ENCODE data around the gene RIMBP2. TPM values are rescaled to one million over a fixed set of nuclear protein-coding genes. Genes with fewer than 3 reads are reported as not detected.

Gene RIMBP2
- total and polyA plus RNA-seq, 9 of the 15 experiments (the other 6 are each of a cell fraction or from before 2014, with no cell fraction given): not detected

DNA sequence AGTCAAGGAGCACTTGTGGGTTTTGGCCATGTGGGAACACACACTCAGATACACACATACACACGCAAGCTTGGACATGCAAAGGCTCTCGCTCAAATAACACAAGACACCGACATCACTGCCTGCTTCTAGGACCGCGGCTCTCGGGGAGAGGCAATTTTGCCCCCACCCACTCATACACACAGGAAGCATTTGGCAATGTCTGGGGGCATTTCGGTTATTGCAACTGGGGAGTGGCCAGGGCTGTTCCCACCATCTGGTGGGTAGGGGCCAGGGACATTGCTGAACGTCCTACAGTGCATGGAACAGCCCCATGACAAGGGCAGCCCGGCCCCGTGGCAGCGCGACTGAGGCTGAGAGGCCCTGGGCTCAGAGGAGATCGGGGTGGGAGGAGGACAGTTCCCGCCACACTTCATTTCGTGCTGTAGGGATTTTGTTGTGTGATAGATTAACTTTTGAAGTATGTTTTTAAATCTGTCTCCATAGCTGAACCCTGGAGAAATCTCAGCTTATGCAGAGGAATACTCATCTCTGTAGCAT lies 35.6 kb downstream of the RIMBP2 start (continued):
- TF ChIP-seq, protein P1, sequence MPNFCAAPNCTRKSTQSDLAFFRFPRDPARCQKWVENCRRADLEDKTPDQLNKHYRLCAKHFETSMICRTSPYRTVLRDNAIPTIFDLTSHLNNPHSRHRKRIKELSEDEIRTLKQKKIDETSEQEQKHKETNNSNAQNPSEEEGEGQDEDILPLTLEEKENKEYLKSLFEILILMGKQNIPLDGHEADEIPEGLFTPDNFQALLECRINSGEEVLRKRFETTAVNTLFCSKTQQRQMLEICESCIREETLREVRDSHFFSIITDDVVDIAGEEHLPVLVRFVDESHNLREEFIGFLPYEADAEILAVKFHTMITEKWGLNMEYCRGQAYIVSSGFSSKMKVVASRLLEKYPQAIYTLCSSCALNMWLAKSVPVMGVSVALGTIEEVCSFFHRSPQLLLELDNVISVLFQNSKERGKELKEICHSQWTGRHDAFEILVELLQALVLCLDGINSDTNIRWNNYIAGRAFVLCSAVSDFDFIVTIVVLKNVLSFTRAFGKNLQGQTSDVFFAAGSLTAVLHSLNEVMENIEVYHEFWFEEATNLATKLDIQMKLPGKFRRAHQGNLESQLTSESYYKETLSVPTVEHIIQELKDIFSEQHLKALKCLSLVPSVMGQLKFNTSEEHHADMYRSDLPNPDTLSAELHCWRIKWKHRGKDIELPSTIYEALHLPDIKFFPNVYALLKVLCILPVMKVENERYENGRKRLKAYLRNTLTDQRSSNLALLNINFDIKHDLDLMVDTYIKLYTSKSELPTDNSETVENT (CRISPR knock-in tag; IDR thresholded peaks at IDR 0.05): no peak
- TF ChIP-seq, protein P2, sequence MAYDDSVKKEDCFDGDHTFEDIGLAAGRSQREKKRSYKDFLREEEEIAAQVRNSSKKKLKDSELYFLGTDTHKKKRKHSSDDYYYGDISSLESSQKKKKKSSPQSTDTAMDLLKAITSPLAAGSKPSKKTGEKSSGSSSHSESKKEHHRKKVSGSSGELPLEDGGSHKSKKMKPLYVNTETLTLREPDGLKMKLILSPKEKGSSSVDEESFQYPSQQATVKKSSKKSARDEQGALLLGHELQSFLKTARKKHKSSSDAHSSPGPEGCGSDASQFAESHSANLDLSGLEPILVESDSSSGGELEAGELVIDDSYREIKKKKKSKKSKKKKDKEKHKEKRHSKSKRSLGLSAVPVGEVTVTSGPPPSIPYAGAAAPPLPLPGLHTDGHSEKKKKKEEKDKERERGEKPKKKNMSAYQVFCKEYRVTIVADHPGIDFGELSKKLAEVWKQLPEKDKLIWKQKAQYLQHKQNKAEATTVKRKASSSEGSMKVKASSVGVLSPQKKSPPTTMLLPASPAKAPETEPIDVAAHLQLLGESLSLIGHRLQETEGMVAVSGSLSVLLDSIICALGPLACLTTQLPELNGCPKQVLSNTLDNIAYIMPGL (CRISPR knock-in tag; IDR thresholded peaks at IDR 0.05): no peak
- TF ChIP-seq ERF (CRISPR knock-in tag; IDR thresholded peaks at IDR 0.05) (no peak), HDAC3 (IDR thresholded peaks at IDR 0.05; ENCODE audit: borderline replicate concordance, partially characterized antibody) (no peak), ELF4 (CRISPR knock-in tag; IDR thresholded peaks at IDR 0.05) (no peak)

DNA sequence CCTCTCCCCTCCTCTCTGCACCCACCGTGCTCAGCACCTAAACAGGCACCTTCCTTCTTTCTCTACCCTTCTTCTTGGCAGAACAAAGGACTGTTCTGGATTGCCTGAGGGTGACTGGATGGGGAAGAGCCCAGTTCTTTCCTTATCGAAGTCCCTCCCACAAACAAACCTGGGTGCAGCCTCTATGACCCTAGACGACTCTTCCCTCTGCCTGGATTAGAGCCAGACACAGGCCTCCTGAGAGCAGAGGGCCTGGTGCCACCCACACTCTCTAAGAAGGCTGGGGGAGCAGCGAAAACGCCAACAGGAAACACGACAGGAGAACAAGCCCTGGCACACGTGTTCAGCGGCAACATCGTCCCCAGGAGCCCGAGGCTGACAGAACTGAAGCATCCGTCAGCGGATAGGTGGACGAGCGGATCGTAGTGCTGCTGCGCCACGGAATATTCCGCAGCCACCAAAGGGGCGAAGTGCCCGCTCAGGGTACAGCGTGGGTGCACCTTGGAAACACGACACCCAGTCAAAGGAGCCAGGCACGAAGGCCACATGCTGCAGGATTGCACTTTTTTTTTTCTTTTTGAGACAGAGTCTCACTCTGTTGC lies 38.0 kb downstream of the RIMBP2 start:
- 6% methylated on average over 23 of the region's 23 CpGs for WGBS (ENCODE audit: insufficient coverage, low coverage, missing lambda C conversion rate)
- no peak overlapping the region for H3K4me3 ChIP-seq
- H2AFZ ChIP-seq (ENCODE audit: low read depth, low read length): no peak overlapping the region
- in situ Hi-C loops (cut with MboI) (no loop called here), intact Hi-C loops (cut with micrococcal nuclease) (no loop called here)
- no peak for DNase-seq (ENCODE audit: extremely low read depth in 1 of 4, low spot score in 3 of 4)
- peaks cover 47 to 86% of the 10 kb centered on the region in 2 experiments for H3K27me3 ChIP-seq (ENCODE audit: control insufficient read depth in 2 of 2, insufficient read depth in 2 of 2, low read length in 2 of 2)
- no peaks in the 10 kb centered on the region for H3K36me3 ChIP-seq (ENCODE audit: control insufficient read depth, insufficient read depth, low read length)
- H3K4me1 ChIP-seq (replicated peaks in 1 of 2; ENCODE audit: control insufficient read depth in 2 of 2, insufficient read depth in 2 of 2, low read length in 2 of 2): no peaks in the 10 kb centered on the region; a peak in 1 of 5 replicates
- no peak overlapping the region for H3K27ac ChIP-seq (ENCODE audit: extremely low read depth, low read depth, low read length)
- H3K9me3 ChIP-seq (replicated peaks; ENCODE audit: control insufficient read depth, insufficient read depth, low read depth, low read length): no peaks in the 10 kb centered on the region
- no peak overlapping the region for H3K4me2 ChIP-seq (ENCODE audit: insufficient read depth, low read length)
- H3K79me2 ChIP-seq (ENCODE audit: control insufficient read depth, insufficient read depth, low read length): no peaks in the 10 kb centered on the region
- no peak for FAIRE-seq
- ChIA-PET POLR2A (no interaction called here), CTCF (ENCODE audit: low intra/inter-chr PET ratio) (no interaction called here)
- BruUV-seq (replicated peaks): no TSS peak
- peaks cover 4% of the 10 kb centered on the region for H3K9me1 ChIP-seq (ENCODE audit: control insufficient read depth, insufficient read depth, low read length)
- H4K20me1 ChIP-seq (replicated peaks; ENCODE audit: control insufficient read depth, insufficient read depth, low read length): 0 out of 2 replicates have a peak, but pooled peaks cover 4% of the 10 kb centered on the region
- ATAC-seq: no peak
- no peak overlapping the region for H3K9ac ChIP-seq (ENCODE audit: insufficient read depth in 1 of 2, low read depth in 2 of 2, low read length in 2 of 2)
- TF ChIP-seq, protein P3, sequence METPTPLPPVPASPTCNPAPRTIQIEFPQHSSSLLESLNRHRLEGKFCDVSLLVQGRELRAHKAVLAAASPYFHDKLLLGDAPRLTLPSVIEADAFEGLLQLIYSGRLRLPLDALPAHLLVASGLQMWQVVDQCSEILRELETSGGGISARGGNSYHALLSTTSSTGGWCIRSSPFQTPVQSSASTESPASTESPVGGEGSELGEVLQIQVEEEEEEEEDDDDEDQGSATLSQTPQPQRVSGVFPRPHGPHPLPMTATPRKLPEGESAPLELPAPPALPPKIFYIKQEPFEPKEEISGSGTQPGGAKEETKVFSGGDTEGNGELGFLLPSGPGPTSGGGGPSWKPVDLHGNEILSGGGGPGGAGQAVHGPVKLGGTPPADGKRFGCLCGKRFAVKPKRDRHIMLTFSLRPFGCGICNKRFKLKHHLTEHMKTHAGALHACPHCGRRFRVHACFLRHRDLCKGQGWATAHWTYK (CRISPR knock-in tag; IDR thresholded peaks at IDR 0.05): no peak
- no peak for TF ChIP-seq CCNT2 (IDR thresholded peaks at IDR 0.05; ENCODE audit: borderline replicate concordance, extremely low read depth, insufficient read length, low read depth, low read length)
- no peak for TF ChIP-seq FOXP1 (CRISPR knock-in tag; IDR thresholded peaks at IDR 0.05)
- no peak for TF ChIP-seq ZNF212 (CRISPR knock-in tag; IDR thresholded peaks at IDR 0.05)
- no peak for TF ChIP-seq ZNF263 (CRISPR knock-in tag; IDR thresholded peaks at IDR 0.05; ENCODE audit: borderline replicate concordance)
- TF ChIP-seq, protein P4, sequence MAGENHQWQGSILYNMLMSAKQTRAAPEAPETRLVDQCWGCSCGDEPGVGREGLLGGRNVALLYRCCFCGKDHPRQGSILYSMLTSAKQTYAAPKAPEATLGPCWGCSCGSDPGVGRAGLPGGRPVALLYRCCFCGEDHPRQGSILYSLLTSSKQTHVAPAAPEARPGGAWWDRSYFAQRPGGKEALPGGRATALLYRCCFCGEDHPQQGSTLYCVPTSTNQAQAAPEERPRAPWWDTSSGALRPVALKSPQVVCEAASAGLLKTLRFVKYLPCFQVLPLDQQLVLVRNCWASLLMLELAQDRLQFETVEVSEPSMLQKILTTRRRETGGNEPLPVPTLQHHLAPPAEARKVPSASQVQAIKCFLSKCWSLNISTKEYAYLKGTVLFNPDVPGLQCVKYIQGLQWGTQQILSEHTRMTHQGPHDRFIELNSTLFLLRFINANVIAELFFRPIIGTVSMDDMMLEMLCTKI (IDR thresholded peaks at IDR 0.05; ENCODE audit: partially characterized antibody): no peak
- TF ChIP-seq KAT2B (IDR thresholded peaks at IDR 0.05; ENCODE audit: low read depth, low read length): no peak

Data from K562 (cell line).